Measurements from ENCODE around the gene GGCX. TPM values are rescaled to one million over a fixed set of nuclear protein-coding genes. Genes with fewer than 3 reads are reported as not detected.
A peak's percentile ranks its signal among the peaks of the same experiment; 100 is the strongest.

The GGCX gene
- total and polyA plus RNA-seq, 9 of the 15 experiments (the other 6 are each of a cell fraction or from before 2014, with no cell fraction given): 14.4 to 47.1 (median 28.1) TPM

DNA sequence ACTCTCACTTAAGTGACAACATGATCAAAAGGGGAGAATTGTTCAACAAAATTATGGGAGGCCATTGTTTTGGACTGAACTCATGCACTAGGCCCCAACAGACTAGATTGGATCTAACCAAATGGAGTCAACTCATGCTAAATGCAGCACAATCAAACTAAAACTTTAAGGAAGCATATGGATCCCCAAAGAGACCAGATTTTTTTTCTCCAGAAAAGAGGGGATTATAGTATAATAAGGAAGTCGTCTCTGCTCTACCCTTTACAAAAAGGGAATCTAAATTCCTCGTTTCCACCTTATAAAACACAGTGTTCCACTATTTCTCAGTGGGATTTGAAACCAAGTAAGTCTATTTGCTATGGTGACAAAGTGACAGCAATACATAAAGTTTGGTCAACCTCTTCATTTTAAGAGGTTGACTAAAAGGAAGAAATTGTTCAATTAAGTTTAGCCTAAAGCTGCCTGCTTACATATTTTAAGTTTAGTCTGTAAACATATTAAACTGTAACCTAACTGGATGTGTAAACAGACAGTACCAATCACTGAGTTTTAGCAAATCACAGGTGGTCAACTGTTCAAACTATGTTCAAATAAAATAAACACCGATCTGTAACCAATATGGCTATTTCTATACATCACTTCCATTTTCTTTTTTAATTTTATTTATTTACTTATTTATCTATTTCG lies 63.2 kb downstream of the GGCX start (continued):
- TF ChIP-seq, protein P1, sequence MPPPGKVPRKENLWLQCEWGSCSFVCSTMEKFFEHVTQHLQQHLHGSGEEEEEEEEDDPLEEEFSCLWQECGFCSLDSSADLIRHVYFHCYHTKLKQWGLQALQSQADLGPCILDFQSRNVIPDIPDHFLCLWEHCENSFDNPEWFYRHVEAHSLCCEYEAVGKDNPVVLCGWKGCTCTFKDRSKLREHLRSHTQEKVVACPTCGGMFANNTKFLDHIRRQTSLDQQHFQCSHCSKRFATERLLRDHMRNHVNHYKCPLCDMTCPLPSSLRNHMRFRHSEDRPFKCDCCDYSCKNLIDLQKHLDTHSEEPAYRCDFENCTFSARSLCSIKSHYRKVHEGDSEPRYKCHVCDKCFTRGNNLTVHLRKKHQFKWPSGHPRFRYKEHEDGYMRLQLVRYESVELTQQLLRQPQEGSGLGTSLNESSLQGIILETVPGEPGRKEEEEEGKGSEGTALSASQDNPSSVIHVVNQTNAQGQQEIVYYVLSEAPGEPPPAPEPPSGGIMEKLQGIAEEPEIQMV (tag; conservative IDR thresholded peaks at IDR 0.05; ENCODE audit: low read depth): peak; percentile 80
- TF ChIP-seq BCOR (IDR thresholded peaks at IDR 0.05) (no peak), ZNF76 (CRISPR knock-in tag; IDR thresholded peaks at IDR 0.05; ENCODE audit: borderline replicate concordance) (peak; percentile 92), ZNF239 (CRISPR knock-in tag; IDR thresholded peaks at IDR 0.05) (peak; percentile 85), PPARD (CRISPR knock-in tag; IDR thresholded peaks at IDR 0.05) (0 out of 2 replicates have a peak, but pooled peaks have one; percentile 68), ZNF134 (CRISPR knock-in tag; conservative IDR thresholded peaks at IDR 0.05) (peak; percentile 73), MEF2D (tag; conservative IDR thresholded peaks at IDR 0.05; ENCODE audit: low read depth) (peak; percentile 82), NR2F6 (CRISPR knock-in tag; IDR thresholded peaks at IDR 0.05) (no peak), SMAD3 (CRISPR knock-in tag; conservative IDR thresholded peaks at IDR 0.05) (peak; percentile 91), BRD4 (IDR thresholded peaks at IDR 0.05) (no peak), MYC (IDR thresholded peaks at IDR 0.05; ENCODE audit: low read depth, low read length) (no peak), MYC (CRISPR knock-in tag; IDR thresholded peaks at IDR 0.05; ENCODE audit: borderline replicate concordance, low read depth) (peak; percentile 88; the same call in 1 of the 2 replicates), IFI16 (CRISPR knock-in tag; IDR thresholded peaks at IDR 0.05) (peak; percentile 81; the same call in 1 of the 2 replicates), ZNF436 (CRISPR knock-in tag; IDR thresholded peaks at IDR 0.05) (no peak), ETV1 (tag; conservative IDR thresholded peaks at IDR 0.05; ENCODE audit: low read depth) (peak; percentile 31; the same call in 1 of the 2 replicates), ZBTB17 (CRISPR knock-in tag; IDR thresholded peaks at IDR 0.05) (peak; percentile 75; the same call in 1 of the 2 replicates)
- TF ChIP-seq, protein P2, sequence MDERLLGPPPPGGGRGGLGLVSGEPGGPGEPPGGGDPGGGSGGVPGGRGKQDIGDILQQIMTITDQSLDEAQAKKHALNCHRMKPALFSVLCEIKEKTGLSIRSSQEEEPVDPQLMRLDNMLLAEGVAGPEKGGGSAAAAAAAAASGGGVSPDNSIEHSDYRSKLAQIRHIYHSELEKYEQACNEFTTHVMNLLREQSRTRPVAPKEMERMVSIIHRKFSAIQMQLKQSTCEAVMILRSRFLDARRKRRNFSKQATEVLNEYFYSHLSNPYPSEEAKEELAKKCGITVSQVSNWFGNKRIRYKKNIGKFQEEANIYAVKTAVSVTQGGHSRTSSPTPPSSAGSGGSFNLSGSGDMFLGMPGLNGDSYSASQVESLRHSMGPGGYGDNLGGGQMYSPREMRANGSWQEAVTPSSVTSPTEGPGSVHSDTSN (CRISPR knock-in tag; IDR thresholded peaks at IDR 0.05; ENCODE audit: low read depth): no peak
- TF ChIP-seq, protein P2 (tag; conservative IDR thresholded peaks at IDR 0.05; ENCODE audit: low read depth): peak; percentile 46; the same call in 1 of the 2 replicates
- TF ChIP-seq, protein P3, sequence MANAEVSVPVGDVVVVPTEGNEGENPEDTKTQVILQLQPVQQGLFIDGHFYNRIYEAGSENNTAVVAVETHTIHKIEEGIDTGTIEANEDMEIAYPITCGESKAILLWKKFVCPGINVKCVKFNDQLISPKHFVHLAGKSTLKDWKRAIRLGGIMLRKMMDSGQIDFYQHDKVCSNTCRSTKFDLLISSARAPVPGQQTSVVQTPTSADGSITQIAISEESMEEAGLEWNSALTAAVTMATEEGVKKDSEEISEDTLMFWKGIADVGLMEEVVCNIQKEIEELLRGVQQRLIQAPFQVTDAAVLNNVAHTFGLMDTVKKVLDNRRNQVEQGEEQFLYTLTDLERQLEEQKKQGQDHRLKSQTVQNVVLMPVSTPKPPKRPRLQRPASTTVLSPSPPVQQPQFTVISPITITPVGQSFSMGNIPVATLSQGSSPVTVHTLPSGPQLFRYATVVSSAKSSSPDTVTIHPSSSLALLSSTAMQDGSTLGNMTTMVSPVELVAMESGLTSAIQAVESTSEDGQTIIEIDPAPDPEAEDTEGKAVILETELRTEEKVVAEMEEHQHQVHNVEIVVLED (CRISPR knock-in tag; IDR thresholded peaks at IDR 0.05): peak; percentile 54
- TF ChIP-seq, protein P4, sequence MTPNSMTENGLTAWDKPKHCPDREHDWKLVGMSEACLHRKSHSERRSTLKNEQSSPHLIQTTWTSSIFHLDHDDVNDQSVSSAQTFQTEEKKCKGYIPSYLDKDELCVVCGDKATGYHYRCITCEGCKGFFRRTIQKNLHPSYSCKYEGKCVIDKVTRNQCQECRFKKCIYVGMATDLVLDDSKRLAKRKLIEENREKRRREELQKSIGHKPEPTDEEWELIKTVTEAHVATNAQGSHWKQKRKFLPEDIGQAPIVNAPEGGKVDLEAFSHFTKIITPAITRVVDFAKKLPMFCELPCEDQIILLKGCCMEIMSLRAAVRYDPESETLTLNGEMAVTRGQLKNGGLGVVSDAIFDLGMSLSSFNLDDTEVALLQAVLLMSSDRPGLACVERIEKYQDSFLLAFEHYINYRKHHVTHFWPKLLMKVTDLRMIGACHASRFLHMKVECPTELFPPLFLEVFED (CRISPR knock-in tag; conservative IDR thresholded peaks at IDR 0.05): 0 out of 2 replicates have a peak, but pooled peaks have one; percentile 75

Data from K562 (cell line).